ENCODE data around the gene IKBIP. TPM values are rescaled to one million over a fixed set of nuclear protein-coding genes. Genes with fewer than 3 reads are reported as not detected.

IKBIP gene
- polyA plus RNA-seq, result 9.7 TPM

GRCh38 chr12:98644712-98645571 lies at the start of gene IKBIP, which contains the start of gene APAF1:
Gene IKBIP, minus strand, starts transcription at chr12:98644788. Its CDS starts 87 bp downstream, at chr12:98644701.
Gene APAF1, plus strand, starts transcription at chr12:98645290. Its CDS starts 3,070 bp downstream, at chr12:98648360.
- Mint-ChIP-seq H3K4me1 (peaks cover 12 to 30% (median 18%) of the 10 kb centered on the region in 3 donors), H3K27me3 (no peaks in the 10 kb centered on the region), H3K4me3 (peak within 1 kb of the TSS; percentile 98 to 100 (median 99)), H3K36me3 (peaks cover 3% of the 10 kb centered on the region), H3K9me3 (no peaks in the 10 kb centered on the region), H3K27ac (peak within 1 kb of the TSS; percentile 92 to 99 (median 98))

- H3K9me3 Mint-ChIP-seq, result peaks cover 0 to 4% (median 3%) of the 10 kb centered on the region in 3 donors
- H3K27me3 Mint-ChIP-seq, result no peaks in the 10 kb centered on the region
- peak overlapping the region in 1 of 4 donors; percentile 1 for H3K4me3 Mint-ChIP-seq
- peak overlapping the region in 1 of 3 donors; percentile 36 for H3K27ac Mint-ChIP-seq
- H3K4me1 Mint-ChIP-seq, result peaks cover 3 to 7% (median 5%) of the 10 kb centered on the region in 3 donors
- peaks cover 23% of the 10 kb centered on the region for H3K36me3 Mint-ChIP-seq
Measured at GRCh38 chr12:98691351-98691750, 46.8 kb upstream of the IKBIP start.

- H3K9me3 Mint-ChIP-seq, result no peaks in the 10 kb centered on the region
- peaks cover 0 to 4% (median 2%) of the 10 kb centered on the region in 3 donors for H3K4me1 Mint-ChIP-seq
- no peak overlapping the region for H3K4me3 Mint-ChIP-seq
- H3K36me3 Mint-ChIP-seq, result peaks cover 13% of the 10 kb centered on the region
- no peaks in the 10 kb centered on the region for H3K27me3 Mint-ChIP-seq
- no peak overlapping the region for H3K27ac Mint-ChIP-seq
Measured at GRCh38 chr12:98686603-98687002, 42.0 kb upstream of the IKBIP start.

GRCh38 chr12:98684199-98684598 lies 39.6 kb upstream of the IKBIP start:
- Mint-ChIP-seq H3K36me3 (peaks cover 15% of the 10 kb centered on the region), H3K27ac (no peak overlapping the region), H3K4me1 (peaks cover 0 to 1% (median 0%) of the 10 kb centered on the region in 3 donors), H3K9me3 (no peaks in the 10 kb centered on the region), H3K4me3 (no peak overlapping the region), H3K27me3 (no peaks in the 10 kb centered on the region)

GRCh38 chr12:98679611-98680005 lies 35.0 kb upstream of the IKBIP start:
- no peak overlapping the region for H3K27ac Mint-ChIP-seq
- H3K27me3 Mint-ChIP-seq, result no peaks in the 10 kb centered on the region
- no peak overlapping the region for H3K4me3 Mint-ChIP-seq
- no peaks in the 10 kb centered on the region for H3K4me1 Mint-ChIP-seq
- peaks cover 12% of the 10 kb centered on the region for H3K36me3 Mint-ChIP-seq
- H3K9me3 Mint-ChIP-seq, result no peaks in the 10 kb centered on the region

- Mint-ChIP-seq H3K9me3 (no peaks in the 10 kb centered on the region), H3K27ac (no peak overlapping the region), H3K4me3 (no peak overlapping the region), H3K27me3 (no peaks in the 10 kb centered on the region), H3K4me1 (no peaks in the 10 kb centered on the region), H3K36me3 (peaks cover 14% of the 10 kb centered on the region)
Measured at GRCh38 chr12:98678946-98679610, 34.5 kb upstream of the IKBIP start.

GRCh38 chr12:98678236-98678945 lies 33.8 kb upstream of the IKBIP start:
- no peak overlapping the region for H3K4me3 Mint-ChIP-seq
- H3K9me3 Mint-ChIP-seq, result no peaks in the 10 kb centered on the region
- peaks cover 11% of the 10 kb centered on the region for H3K36me3 Mint-ChIP-seq
- no peaks in the 10 kb centered on the region for H3K27me3 Mint-ChIP-seq
- no peaks in the 10 kb centered on the region for H3K4me1 Mint-ChIP-seq
- no peak overlapping the region for H3K27ac Mint-ChIP-seq

GRCh38 chr12:98674841-98675240 lies 30.3 kb upstream of the IKBIP start:
- Mint-ChIP-seq H3K4me1 (no peaks in the 10 kb centered on the region), H3K36me3 (peaks cover 11% of the 10 kb centered on the region), H3K9me3 (no peaks in the 10 kb centered on the region), H3K27ac (no peak overlapping the region), H3K4me3 (no peak overlapping the region), H3K27me3 (no peaks in the 10 kb centered on the region)

- no peak overlapping the region for H3K27ac Mint-ChIP-seq
- H3K9me3 Mint-ChIP-seq, result no peaks in the 10 kb centered on the region
Measured at GRCh38 chr12:98671459-98671858, 26.9 kb upstream of the IKBIP start.

GRCh38 chr12:98669751-98670150 lies 25.2 kb upstream of the IKBIP start:
- Mint-ChIP-seq H3K36me3 (peaks cover 16% of the 10 kb centered on the region), H3K4me1 (peaks cover 0 to 2% (median 0%) of the 10 kb centered on the region in 3 donors), H3K4me3 (no peak overlapping the region), H3K27me3 (no peaks in the 10 kb centered on the region), H3K9me3 (no peaks in the 10 kb centered on the region), H3K27ac (no peak overlapping the region)

More at GRCh38 chr12:98671459-98671858, 26.9 kb upstream of the IKBIP start:
- Mint-ChIP-seq H3K4me3 (no peak overlapping the region), H3K27me3 (no peaks in the 10 kb centered on the region), H3K36me3 (peaks cover 18% of the 10 kb centered on the region), H3K4me1 (peaks cover 0 to 2% (median 0%) of the 10 kb centered on the region in 3 donors)

- Mint-ChIP-seq H3K4me1 (peaks cover 0 to 8% (median 3%) of the 10 kb centered on the region in 3 donors), H3K4me3 (no peak overlapping the region), H3K9me3 (no peaks in the 10 kb centered on the region), H3K27me3 (no peaks in the 10 kb centered on the region), H3K36me3 (peaks cover 7% of the 10 kb centered on the region), H3K27ac (no peak overlapping the region)
Measured at GRCh38 chr12:98660521-98660920, 15.9 kb upstream of the IKBIP start.

GRCh38 chr12:98656289-98657101 lies 11.9 kb upstream of the IKBIP start:
- Mint-ChIP-seq H3K27me3 (no peaks in the 10 kb centered on the region), H3K9me3 (no peaks in the 10 kb centered on the region), H3K36me3 (peaks cover 7% of the 10 kb centered on the region), H3K27ac (peak overlapping the region in 1 of 3 donors; percentile 2), H3K4me3 (no peak overlapping the region), H3K4me1 (peaks cover 4 to 8% (median 8%) of the 10 kb centered on the region in 3 donors)

- H3K36me3 Mint-ChIP-seq, result peaks cover 5% of the 10 kb centered on the region
- H3K4me3 Mint-ChIP-seq, result peak overlapping the region in 1 of 4 donors; percentile 7
- H3K4me1 Mint-ChIP-seq, result peaks cover 4 to 8% (median 8%) of the 10 kb centered on the region in 3 donors
- H3K27me3 Mint-ChIP-seq, result no peaks in the 10 kb centered on the region
- no peaks in the 10 kb centered on the region for H3K9me3 Mint-ChIP-seq
- H3K27ac Mint-ChIP-seq, result no peak overlapping the region
Measured at GRCh38 chr12:98653866-98654493, 9.4 kb upstream of the IKBIP start.

- H3K27me3 Mint-ChIP-seq, result no peaks in the 10 kb centered on the region
- H3K4me1 Mint-ChIP-seq, result peaks cover 5 to 15% (median 15%) of the 10 kb centered on the region in 3 donors
- H3K9me3 Mint-ChIP-seq, result no peaks in the 10 kb centered on the region
- H3K36me3 Mint-ChIP-seq, result no peaks in the 10 kb centered on the region
- peak overlapping the region in 1 of 3 donors; percentile 19 for H3K27ac Mint-ChIP-seq
- H3K4me3 Mint-ChIP-seq, result no peak overlapping the region
Measured at GRCh38 chr12:98651328-98651727, 6.7 kb upstream of the IKBIP start.
